Stimulated activated naive CD8-positive, alpha-beta T cell treated with anti-CD3 and anti-CD28 coated beads, Interleukin-15, amount 100 ng/mL, for 72 hours (primary cell): Measurements from ENCODE around the gene KTN1.
A peak's percentile ranks its signal among the peaks of the same experiment; 100 is the strongest.

Experiments
- ATAC-seq: fragments of 150-1000 bp; cut with Tn5 transposase; 2 replicates; pipeline ENCODE4 v1.10.0; 2021; ENCODE audit warnings: mild to moderate bottlenecking, moderate library complexity
- DNase-seq, 2 donors: peaks; one replicate each; pipeline ENCODE4 v3.0.0; 2021 to 2022
- H3K27ac Mint-ChIP-seq, 2 donors: one replicate each; pipeline ENCODE4 v1.8.0; 2022; ENCODE audit warnings: mild to moderate bottlenecking in 2 of 2, mixed read lengths in 2 of 2, moderate library complexity in 2 of 2
- H3K27me3 Mint-ChIP-seq: one replicate; pipeline ENCODE4 v1.8.0; 2022; ENCODE audit warnings: mixed read lengths
- H3K4me1 Mint-ChIP-seq: one replicate; pipeline ENCODE4 v1.8.0; 2022; ENCODE audit warnings: mild to moderate bottlenecking, mixed read lengths
- H3K4me3 Mint-ChIP-seq, 2 donors: one replicate each; pipeline ENCODE4 v1.8.0; 2022; ENCODE audit warnings: mild to moderate bottlenecking in 2 of 2, mixed read lengths in 2 of 2, moderate library complexity in 1 of 2
- H3K9me3 Mint-ChIP-seq, 2 donors: one replicate each; pipeline ENCODE4 v1.8.0; 2022; ENCODE audit warnings: mixed read lengths in 2 of 2

Gene KTN1

DNA sequence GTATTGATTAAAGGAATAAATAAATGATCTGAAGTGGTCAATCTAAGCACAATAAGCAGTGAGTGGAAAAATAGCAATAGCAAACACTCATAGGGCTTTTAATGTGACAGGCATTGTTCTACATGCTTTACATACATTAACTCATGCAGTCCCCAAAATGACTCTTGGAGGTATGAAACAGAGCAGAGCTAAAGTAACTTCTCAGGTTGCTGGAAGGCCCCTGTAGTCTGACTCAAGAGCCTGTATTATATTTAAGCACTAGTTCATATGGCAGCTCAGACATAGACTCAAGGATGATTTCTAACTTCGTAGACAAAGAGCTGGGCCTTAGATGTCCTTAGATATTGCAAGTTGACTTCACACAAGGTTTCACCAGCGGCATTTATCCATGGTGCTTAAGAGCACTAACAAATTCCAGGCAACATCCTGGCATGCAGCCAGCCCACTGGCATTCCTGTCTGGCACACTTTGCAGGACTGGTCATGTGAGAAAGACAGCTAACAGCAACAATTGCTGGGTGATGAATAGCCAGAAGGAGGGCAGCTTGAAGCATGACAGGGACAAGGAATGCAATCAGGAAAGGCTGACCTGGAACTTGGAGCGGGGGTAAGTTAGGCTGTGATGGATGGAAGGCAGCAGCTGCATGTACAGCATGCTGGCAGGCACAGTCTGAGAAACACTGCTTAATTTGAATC is 22.9 kb upstream of the KTN1 start:
- H3K27ac Mint-ChIP-seq: no peak overlapping the region
- H3K4me3 Mint-ChIP-seq: no peak overlapping the region
- peaks cover 0 to 7% of the 10 kb centered on the region in 2 donors for H3K9me3 Mint-ChIP-seq
- ATAC-seq: no peak
- no peaks in the 10 kb centered on the region for H3K4me1 Mint-ChIP-seq
- DNase-seq: no peak
- H3K27me3 Mint-ChIP-seq: no peaks in the 10 kb centered on the region

DNA sequence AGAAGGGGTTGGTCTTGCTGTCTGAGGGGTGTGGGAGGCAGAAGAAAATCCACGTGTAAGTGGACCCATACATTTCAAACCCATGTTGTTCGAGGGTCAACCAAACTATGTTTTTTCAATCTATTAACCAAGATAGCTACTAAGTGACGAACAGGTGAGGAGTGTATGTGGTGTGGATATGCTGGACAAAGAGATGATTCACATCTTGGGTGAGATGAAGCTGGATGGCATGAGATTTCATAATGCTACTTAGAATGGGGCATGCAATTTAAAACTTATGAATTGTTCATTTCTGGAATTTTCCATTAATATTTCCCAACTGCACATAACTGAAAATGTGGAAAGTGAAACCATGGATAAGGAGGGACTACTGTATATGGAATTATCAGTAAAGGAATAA is 17.9 kb upstream of the KTN1 start:
- Mint-ChIP-seq H3K27ac (no peak overlapping the region), H3K27me3 (no peaks in the 10 kb centered on the region), H3K9me3 (peaks cover 7 to 9% of the 10 kb centered on the region in 2 donors), H3K4me1 (no peaks in the 10 kb centered on the region), H3K4me3 (no peak overlapping the region)
- DNase-seq (no peak), ATAC-seq (no peak)

DNA sequence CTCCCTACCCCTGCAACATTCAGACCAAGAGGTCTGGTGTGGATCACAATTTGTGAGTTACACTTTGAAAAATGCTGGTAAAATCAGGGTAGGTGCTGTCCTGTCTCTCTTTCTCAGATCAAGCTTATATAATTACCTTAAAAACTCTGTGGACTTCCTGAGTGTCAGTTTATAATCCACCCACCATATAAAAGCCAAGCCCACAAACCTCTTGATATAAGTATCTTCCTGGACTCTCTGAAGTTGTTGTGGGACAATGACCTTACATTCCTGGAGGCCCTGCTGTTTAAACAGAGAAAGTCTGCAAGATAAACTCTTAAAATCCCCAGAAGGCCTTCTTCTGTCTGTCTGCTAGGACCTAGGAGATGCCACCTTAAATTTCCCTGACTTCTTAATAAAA is 11.4 kb upstream of the KTN1 start:
- Mint-ChIP-seq H3K9me3 (peaks cover 7 to 9% of the 10 kb centered on the region in 2 donors), H3K27ac (no peak overlapping the region), H3K4me1 (no peaks in the 10 kb centered on the region), H3K27me3 (no peaks in the 10 kb centered on the region), H3K4me3 (no peak overlapping the region)
- ATAC-seq: no peak
- no peak for DNase-seq

DNA sequence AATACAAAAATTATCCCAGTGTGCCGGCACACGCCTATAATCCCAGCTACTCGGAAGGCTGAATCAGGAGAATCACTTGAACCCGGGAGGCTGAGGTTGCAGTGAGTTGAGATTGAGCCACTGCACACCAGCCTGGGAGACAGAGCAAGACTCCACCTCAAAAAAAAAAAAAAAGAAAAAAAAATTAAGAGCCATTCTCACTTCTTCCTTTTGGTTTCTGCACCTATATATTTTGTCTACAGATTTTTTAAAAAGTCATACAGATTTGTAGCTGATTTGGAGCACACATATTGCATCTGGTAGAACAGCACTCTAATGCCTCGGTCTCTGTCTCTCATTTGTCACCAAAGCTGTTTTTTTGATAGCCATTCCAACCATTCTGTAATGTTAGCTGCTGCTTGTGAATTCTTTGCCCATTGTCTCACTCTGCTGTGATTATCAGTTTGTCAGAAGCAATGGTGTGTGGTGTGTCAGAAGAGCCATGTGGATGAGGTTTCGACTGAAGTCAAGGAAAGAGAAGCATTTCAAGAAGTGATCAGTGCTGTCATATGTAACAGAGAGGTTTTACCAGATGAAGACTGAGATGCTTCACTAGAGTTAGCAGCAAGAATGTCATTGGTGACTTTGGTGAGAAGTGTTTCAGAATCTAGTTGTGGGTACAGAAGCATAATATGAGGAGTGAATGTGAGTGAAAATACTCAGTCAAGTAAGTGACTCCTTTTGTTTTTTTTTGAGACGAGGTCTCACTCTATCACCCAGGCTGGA is 8.7 kb upstream of the KTN1 start:
- Mint-ChIP-seq H3K4me3 (no peak overlapping the region), H3K27me3 (no peaks in the 10 kb centered on the region), H3K9me3 (no peaks in the 10 kb centered on the region), H3K27ac (no peak overlapping the region), H3K4me1 (no peaks in the 10 kb centered on the region)
- no peak for ATAC-seq
- DNase-seq: no peak

DNA sequence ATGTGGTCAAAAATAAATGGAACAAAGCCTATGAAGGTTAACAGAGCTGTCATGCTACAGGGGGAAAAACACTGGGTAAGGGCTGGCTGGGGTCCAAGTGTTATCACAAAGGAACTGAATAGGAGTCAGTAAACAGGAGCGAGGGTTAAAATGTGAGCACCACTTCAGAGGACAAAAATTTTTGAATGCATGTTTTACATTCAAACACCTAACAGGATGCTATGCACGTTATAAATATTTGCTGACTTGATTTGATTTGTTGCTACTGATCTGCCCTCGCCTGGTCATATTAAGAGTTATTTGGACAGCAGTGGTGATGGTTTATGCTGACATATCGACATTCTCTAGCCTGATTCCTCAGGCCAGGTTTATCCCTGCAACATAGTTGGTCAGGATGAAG is 7.4 kb upstream of the KTN1 start:
- no peaks in the 10 kb centered on the region for H3K4me1 Mint-ChIP-seq
- H3K4me3 Mint-ChIP-seq: no peak overlapping the region
- no peaks in the 10 kb centered on the region for H3K27me3 Mint-ChIP-seq
- no peaks in the 10 kb centered on the region for H3K9me3 Mint-ChIP-seq
- DNase-seq: no peak
- ATAC-seq: no peak
- no peak overlapping the region for H3K27ac Mint-ChIP-seq

DNA sequence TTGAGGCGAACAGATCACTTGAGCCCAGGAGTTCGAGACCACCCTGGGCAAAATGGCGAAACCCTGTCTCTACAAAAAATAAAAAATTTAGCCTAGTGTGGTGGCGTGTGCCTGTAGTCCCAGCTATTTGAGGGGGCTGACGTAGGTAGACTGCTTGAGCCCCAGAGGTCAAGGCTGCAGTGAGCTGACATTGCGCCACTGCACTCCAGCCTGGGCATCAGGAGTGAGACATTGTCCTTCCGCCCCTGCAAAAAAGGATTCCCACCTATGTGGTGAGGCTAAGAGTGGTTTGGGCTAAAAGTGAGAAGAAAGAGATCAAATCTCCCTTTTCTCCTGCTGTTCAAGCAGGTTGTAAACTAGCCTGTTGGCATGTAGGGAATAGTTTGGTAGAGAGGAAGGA is 5.0 kb upstream of the KTN1 start:
- H3K4me1 Mint-ChIP-seq: peaks cover 14% of the 10 kb centered on the region
- H3K27me3 Mint-ChIP-seq: no peaks in the 10 kb centered on the region
- ATAC-seq (no peak), DNase-seq (no peak)
- no peak overlapping the region for H3K4me3 Mint-ChIP-seq
- no peaks in the 10 kb centered on the region for H3K9me3 Mint-ChIP-seq
- no peak overlapping the region for H3K27ac Mint-ChIP-seq

DNA sequence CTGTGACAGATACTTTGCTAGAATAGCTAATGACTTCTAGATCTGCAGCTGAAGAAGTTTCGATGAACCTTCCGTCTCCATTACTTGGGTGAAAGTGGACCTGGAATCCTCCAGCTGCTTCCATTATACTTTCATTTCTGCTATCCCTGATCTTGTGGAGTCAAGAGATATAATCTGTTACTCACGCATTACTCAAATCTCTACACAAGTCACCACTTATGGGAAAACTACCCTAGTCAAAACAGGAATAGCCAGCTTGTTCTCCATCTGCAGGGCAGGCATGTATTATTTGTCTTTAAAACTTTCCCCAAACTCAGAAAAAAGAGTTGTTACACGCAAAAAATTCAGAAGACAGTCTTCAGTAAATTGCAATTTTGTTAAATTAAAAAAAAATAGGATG is 2.8 kb upstream of the KTN1 start:
- Mint-ChIP-seq H3K9me3 (no peaks in the 10 kb centered on the region), H3K27me3 (no peaks in the 10 kb centered on the region), H3K27ac (no peak overlapping the region), H3K4me3 (no peak overlapping the region), H3K4me1 (peaks cover 20% of the 10 kb centered on the region)
- DNase-seq (no peak), ATAC-seq (no peak)

DNA sequence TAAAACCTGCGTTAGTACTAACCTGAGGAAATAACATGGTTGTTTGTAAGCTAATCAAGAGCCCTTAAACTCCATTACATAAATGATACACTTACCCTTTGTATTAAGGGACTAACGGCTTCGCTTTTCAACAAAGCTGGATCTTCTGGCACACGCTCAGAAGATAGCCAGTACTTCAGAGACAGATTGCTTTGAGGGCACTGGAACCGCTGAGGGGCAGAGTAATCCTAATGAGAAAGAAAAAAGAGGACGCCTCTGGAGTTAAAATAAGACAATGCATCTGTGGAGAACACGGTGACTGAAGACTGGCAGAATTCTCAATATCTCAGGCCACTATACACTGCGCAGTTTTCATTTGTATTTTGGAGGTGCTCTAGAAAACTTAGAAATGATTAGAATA is 1.5 kb upstream of the KTN1 start:
- peaks cover 20% of the 10 kb centered on the region for H3K4me1 Mint-ChIP-seq

DNA sequence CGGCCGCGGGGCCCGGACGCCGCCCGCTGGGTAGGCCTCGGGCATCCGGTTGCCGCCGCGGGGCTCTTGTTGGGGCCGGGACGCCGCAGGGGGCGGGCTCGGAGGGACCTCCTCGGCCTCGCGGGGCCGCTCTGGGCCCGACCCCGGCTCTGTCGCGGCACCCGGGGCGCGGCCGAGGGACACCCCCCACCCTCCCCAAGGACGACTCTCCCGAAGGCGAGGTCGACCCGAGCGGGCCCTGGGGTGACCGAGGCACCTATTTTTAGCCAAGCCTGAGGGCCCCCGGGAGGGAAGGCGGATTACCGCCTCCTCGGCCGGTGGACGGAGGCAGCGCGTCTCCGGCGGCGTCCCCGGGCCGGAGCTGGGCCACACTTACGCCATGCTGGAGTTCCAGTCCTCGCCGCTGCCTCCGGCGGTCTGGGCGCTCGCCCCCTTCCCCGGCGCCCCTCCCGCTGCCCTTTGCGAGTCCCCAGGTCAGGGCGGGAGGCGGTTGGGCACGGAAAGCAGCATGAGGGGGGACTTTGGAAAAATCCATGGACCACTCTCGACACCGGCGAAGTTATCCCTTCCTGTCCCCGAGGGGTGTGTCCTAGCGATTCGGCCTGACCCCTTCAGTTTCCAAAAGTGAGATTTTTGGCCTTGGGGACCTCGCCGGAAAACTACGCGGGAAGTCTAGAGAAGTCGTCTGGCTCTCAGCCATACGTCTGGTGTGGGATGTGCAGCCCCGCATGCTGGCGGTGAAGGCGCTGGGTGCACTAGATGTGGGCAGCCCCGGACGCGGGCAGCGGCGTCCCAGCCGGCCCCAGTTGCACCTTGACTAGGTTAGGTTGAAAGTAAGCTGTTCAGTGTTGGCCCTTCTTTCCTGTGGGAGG is 699 bp downstream of the KTN1 start:
- Mint-ChIP-seq H3K27ac (peak overlapping the region; percentile 29 to 65), H3K4me3 (peak overlapping the region; percentile 82 to 86), H3K27me3 (no peaks in the 10 kb centered on the region)

More for the DNA sequence above, 1.5 kb upstream of the KTN1 start:
- ATAC-seq (no peak), DNase-seq (no peak)
- Mint-ChIP-seq H3K27ac (no peak overlapping the region), H3K4me3 (peak overlapping the region; percentile 86 to 93), H3K27me3 (no peaks in the 10 kb centered on the region), H3K9me3 (no peaks in the 10 kb centered on the region)

DNA sequence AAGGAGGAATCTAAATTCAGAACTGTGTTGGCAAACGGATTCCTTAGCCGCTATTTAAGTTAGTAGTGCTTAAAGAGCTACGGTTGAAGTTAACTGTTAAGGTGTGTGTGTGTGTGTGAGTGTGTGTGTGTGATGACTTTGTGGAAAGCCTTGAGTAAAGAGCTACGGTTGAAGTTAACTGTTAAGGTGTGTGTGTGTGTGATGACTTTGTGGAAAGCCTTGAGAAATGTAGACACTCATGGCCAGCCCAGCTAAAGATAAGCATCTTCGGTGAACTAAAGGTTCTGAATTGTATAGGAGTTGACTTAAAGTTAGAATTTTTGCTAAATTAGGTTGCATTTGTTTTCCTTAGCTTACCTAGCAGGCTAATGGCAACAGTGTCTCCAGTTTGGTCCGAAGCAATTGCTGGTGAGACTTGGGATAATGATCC is 1.4 kb downstream of the KTN1 start:
- H3K27me3 Mint-ChIP-seq: no peaks in the 10 kb centered on the region
- peak overlapping the region; percentile 29 to 65 for H3K27ac Mint-ChIP-seq
- ATAC-seq (peak; percentile 17), DNase-seq (no peak)
- H3K4me1 Mint-ChIP-seq: peaks cover 30% of the 10 kb centered on the region
- peak overlapping the region; percentile 82 to 86 for H3K4me3 Mint-ChIP-seq
- H3K9me3 Mint-ChIP-seq: no peaks in the 10 kb centered on the region

More for the DNA sequence above, 699 bp downstream of the KTN1 start:
- peak; percentile 73 for ATAC-seq
- H3K4me1 Mint-ChIP-seq: peaks cover 23% of the 10 kb centered on the region
- peak; percentile 68 to 70 for DNase-seq
- H3K9me3 Mint-ChIP-seq: no peaks in the 10 kb centered on the region

DNA sequence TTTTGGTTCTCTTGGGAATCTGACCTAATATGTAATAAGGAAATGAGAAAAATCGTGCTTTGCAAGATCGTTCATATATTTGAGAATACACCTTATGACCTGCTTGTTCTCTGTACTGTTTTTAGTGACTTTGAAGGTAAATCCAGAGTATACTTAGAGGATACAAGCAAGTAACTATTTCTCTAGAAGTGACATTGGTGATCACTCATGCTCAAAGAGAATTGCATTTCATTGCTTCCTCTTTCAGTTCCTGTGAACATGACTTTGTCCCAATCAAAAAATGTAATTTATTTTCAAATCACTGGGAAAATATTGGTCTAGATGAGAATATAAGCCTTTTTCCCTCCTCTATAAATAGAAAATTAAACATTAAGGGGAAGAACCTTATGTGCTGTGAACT is 2.7 kb downstream of the KTN1 start:
- H3K9me3 Mint-ChIP-seq: no peaks in the 10 kb centered on the region
- peaks cover 44% of the 10 kb centered on the region for H3K4me1 Mint-ChIP-seq
- no peak overlapping the region for H3K27ac Mint-ChIP-seq
- DNase-seq (no peak), ATAC-seq (no peak)
- no peak overlapping the region for H3K4me3 Mint-ChIP-seq
- no peaks in the 10 kb centered on the region for H3K27me3 Mint-ChIP-seq

DNA sequence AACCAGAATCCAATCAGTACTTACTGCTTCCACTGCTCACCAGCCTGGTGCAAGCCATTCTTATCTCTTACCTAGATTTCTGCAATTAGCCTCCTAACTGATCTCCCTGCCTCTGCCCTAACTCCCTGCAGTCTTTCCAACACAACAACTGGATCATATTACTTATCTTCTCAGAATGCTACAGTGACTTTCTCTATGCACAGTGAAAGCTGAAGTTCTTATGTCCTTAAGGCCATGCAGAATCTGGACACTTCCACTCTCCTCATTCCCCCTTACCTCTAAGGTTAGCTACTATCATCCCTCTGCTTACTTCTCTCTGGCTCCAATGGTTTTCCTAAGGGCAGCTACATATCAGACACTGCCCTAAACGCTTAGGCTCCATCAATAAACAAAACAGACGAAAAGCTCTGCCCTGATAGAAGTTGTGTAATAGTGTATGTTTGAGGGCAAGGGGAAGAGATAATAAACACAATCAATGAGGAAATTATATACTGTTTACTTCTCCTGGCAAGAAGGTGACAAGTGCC is 4.0 kb downstream of the KTN1 start:
- no peak overlapping the region for H3K27ac Mint-ChIP-seq

DNA sequence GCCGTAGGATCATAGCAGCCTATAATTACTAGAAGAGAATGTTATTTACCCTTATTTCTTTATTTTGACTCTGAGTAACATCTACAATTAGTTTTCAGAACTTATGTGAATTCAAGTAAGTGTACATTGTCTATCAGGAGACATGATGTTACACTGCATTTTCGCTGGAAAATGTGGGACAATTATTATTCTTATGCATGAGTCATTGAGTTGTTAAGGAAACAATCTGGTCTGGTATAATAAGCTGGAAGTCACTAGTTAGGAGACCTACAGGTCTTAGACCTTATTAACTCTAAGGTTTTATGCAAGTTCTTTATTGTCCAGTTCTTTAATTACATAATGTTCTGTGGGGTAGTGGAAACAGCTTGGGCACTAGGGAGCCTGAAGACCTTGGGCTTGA is 5.8 kb downstream of the KTN1 start:
- Mint-ChIP-seq H3K4me1 (peaks cover 44% of the 10 kb centered on the region), H3K27me3 (no peaks in the 10 kb centered on the region), H3K4me3 (no peak overlapping the region), H3K27ac (no peak overlapping the region), H3K9me3 (no peaks in the 10 kb centered on the region)
- ATAC-seq (no peak), DNase-seq (no peak)

More for the DNA sequence above, 4.0 kb downstream of the KTN1 start:
- Mint-ChIP-seq H3K4me1 (peaks cover 42% of the 10 kb centered on the region), H3K4me3 (no peak overlapping the region), H3K9me3 (no peaks in the 10 kb centered on the region), H3K27me3 (no peaks in the 10 kb centered on the region)
- no peak for ATAC-seq
- no peak for DNase-seq

DNA sequence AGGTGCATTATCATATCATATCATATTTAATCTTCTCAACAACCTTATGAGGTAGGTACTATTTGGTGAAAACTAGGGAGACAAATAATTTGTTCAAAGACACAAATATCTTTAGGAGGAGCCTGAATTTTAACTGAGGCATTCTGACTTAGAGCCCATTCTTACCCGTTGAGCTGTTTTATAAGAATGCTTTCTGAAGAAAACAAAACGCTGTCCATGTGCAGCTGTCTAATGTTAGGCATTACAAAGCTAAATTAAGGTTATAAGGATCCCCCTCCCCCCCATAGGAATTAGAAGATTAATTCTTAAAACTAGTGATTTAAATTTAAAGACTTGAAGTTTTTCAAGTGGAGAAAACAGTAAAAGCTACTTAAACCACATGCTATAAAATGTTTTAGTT is 6.4 kb downstream of the KTN1 start:
- Mint-ChIP-seq H3K27me3 (no peaks in the 10 kb centered on the region), H3K9me3 (no peaks in the 10 kb centered on the region), H3K4me1 (peaks cover 44% of the 10 kb centered on the region), H3K27ac (peak overlapping the region in 1 of 2 donors; percentile 29), H3K4me3 (no peak overlapping the region)
- DNase-seq (no peak), ATAC-seq (no peak)

DNA sequence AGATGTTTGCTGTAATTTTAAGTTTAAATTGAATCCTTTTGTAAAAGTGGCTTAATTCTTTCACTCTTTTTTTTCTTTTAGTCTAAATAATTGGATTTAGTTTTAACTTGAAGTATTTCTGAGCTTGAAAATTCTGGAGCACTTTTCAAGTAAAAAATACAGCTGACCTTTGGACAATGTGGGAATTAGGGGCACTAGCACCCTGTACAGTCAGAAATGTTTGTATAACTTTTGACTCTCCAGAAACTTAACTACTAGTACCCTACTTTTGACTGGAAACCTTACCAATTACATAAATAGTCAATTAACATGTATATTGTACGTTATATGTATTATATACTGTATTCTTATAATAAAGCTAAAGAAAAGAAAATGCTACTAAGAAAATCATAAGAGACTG is 7.8 kb downstream of the KTN1 start:
- H3K4me3 Mint-ChIP-seq: no peak overlapping the region
- ATAC-seq (no peak), DNase-seq (no peak)
- no peaks in the 10 kb centered on the region for H3K9me3 Mint-ChIP-seq
- H3K4me1 Mint-ChIP-seq: peaks cover 48% of the 10 kb centered on the region
- no peak overlapping the region for H3K27ac Mint-ChIP-seq
- no peaks in the 10 kb centered on the region for H3K27me3 Mint-ChIP-seq
